OCI-LY1 (cell line): ENCODE results near the gene PTPRE.

Experiments
- EZH2 ChIP-seq: fragments of 200-600 bp; sonication (generic), shearing (Covaris generic); IDR thresholded peaks from 2 replicates; pipeline ENCODE4 v1.8.0; 2017; ENCODE audit warnings: borderline replicate concordance, mixed run types, mild to moderate bottlenecking, antibody characterized with exemption, low read length, moderate library complexity, mixed read lengths
- TF ChIP-seq, protein P1 (sequence below): fragments of 200-600 bp; sonication (generic), shearing (Covaris generic); IDR thresholded peaks from 2 replicates; pipeline ENCODE4 v1.5.1; 2017; ENCODE audit warnings: mild to moderate bottlenecking, antibody characterized with exemption, low read length, moderate library complexity, mixed read lengths

DNA sequence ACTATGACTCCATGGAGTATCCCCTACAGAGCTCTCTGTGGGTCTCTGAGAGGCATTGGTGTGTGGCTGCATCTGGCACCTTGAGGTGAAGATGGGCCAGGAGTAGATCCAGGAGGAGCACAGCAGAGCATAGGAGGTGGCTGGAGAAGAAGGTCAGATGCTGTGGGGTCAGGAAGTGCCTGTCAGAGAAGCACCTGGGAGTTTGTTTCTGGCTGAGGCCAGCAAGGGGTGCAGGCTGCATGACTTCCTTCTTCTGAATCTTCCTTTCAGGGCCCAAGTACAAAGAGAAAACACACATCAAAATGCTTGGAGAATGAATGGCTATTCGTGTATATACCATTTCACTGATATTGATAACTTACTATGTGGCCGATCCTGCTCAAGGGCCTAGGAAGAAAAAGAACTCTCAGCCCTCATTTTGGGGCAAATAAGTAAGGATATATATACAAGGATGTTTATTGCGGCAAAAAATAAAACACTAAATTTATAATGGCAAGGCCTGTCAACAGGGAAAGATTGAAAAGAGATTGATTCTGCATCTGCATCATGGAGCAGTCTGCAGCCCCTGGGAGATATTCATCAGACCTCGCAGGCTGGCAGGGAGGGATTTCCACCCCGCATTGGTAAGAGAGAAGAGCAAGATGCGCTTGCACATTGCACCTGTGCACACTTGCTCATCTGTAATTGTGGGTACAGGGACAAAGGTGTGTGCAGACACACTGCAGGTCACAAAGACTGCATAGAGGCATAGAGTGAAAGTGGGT, 39.2 kb downstream of the PTPRE start:
- TF ChIP-seq, protein P1, sequence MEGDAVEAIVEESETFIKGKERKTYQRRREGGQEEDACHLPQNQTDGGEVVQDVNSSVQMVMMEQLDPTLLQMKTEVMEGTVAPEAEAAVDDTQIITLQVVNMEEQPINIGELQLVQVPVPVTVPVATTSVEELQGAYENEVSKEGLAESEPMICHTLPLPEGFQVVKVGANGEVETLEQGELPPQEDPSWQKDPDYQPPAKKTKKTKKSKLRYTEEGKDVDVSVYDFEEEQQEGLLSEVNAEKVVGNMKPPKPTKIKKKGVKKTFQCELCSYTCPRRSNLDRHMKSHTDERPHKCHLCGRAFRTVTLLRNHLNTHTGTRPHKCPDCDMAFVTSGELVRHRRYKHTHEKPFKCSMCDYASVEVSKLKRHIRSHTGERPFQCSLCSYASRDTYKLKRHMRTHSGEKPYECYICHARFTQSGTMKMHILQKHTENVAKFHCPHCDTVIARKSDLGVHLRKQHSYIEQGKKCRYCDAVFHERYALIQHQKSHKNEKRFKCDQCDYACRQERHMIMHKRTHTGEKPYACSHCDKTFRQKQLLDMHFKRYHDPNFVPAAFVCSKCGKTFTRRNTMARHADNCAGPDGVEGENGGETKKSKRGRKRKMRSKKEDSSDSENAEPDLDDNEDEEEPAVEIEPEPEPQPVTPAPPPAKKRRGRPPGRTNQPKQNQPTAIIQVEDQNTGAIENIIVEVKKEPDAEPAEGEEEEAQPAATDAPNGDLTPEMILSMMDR = no peak
- no peak for TF ChIP-seq EZH2
